ENCODE results near the gene WDR35.

Gene WDR35

GRCh38 chr2:20008703-20009102 is 18.8 kb upstream of the WDR35 start:
- no peak for DNase-seq

- DNase-seq, result no peak
Measured at GRCh38 chr2:20005891-20006470, 16.1 kb upstream of the WDR35 start.

- DNase-seq, result no peak
Measured at GRCh38 chr2:20005067-20005627, 15.2 kb upstream of the WDR35 start.

- no peak for DNase-seq
Measured at GRCh38 chr2:20001361-20001863, 11.5 kb upstream of the WDR35 start.

GRCh38 chr2:19993731-19994130 is 3.8 kb upstream of the WDR35 start:
- DNase-seq, result no peak

- no peak for DNase-seq
Measured at GRCh38 chr2:19991895-19992294, 2.0 kb upstream of the WDR35 start.

- DNase-seq, result no peak
Measured at GRCh38 chr2:19990416-19990728, 467 bp upstream of the WDR35 start.

- DNase-seq, result no peak
Measured at GRCh38 chr2:19989342-19989666, 601 bp downstream of the WDR35 start.

GRCh38 chr2:19988600-19988999 is 1.3 kb downstream of the WDR35 start:
- DNase-seq, result no peak

- DNase-seq, result no peak
Measured at GRCh38 chr2:19987936-19988335, 2.0 kb downstream of the WDR35 start.

- DNase-seq, result no peak
Measured at GRCh38 chr2:19982268-19982667, 7.6 kb downstream of the WDR35 start.

GRCh38 chr2:19979932-19980331 is 10.0 kb downstream of the WDR35 start:
- DNase-seq, result no peak

GRCh38 chr2:19973466-19973865 is 16.4 kb downstream of the WDR35 start:
- DNase-seq, result no peak

GRCh38 chr2:19971691-19972090 is 18.2 kb downstream of the WDR35 start:
- peak; percentile 10 for DNase-seq

GRCh38 chr2:19963386-19963785 is 26.5 kb downstream of the WDR35 start:
- no peak for DNase-seq

- DNase-seq, result peak; percentile 67
Measured at GRCh38 chr2:19955544-19956422, 34.1 kb downstream of the WDR35 start.

GRCh38 chr2:19949071-19949470 is 40.8 kb downstream of the WDR35 start:
- no peak for DNase-seq

GRCh38 chr2:19947184-19947940 is 42.5 kb downstream of the WDR35 start:
- DNase-seq, result no peak

- no peak for DNase-seq
Measured at GRCh38 chr2:19944205-19944845, 45.6 kb downstream of the WDR35 start.

GRCh38 chr2:19943189-19943588 is 46.7 kb downstream of the WDR35 start:
- DNase-seq, result no peak

- DNase-seq, result no peak
Measured at GRCh38 chr2:19942199-19942598, 47.7 kb downstream of the WDR35 start.

- no peak for DNase-seq
Measured at GRCh38 chr2:19937004-19937403, 52.9 kb downstream of the WDR35 start.

GRCh38 chr2:19936203-19936602 is 53.7 kb downstream of the WDR35 start:
- no peak for DNase-seq

All from activated CD4-positive, alpha-beta T cell treated with anti-CD3 and anti-CD28 coated beads, Interleukin-2, Interleukin-6, amounts not matched to agents 100 ng/mL and 50 ng/mL, durations not matched to agents 16 hours and 8 hours (primary cell).